ENCODE measurements around the gene PEX13. TPM values are rescaled to one million over a fixed set of nuclear protein-coding genes. Genes with fewer than 3 reads are reported as not detected.

Gene PEX13
- polyA plus RNA-seq, 1 donor (not counting 4 experiments of a cell fraction or from before 2014, with no cell fraction given) = 35.9 TPM

DNA sequence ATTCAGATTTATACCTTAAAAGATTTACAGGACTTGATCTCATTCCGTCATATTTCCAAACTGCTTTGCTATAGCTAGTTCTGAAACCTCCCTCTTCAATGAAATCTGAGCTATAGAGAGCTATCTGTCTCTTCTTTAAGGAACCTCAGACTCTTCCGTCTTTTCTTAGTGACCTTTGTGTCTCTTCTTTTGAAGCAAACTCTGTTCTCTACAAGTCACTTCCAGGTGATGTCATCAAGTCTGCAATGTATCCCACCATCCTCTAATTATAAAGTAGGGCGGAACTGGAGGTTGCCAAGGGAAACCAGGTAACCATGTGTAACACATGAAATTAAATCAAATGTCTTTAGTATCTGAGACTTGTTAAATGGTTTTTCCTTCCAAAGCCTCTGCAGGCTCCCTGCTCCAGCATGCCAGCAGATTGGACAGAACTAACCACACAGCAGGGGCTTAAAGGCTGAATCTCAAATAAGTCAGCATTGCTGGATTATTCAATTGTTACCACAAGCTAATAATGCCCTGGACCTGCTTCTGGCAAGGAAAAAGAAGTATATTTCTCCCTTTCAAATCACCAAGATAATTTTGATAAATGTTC is 41.2 kb upstream of the PEX13 start:
- TF ChIP-seq, protein P1, sequence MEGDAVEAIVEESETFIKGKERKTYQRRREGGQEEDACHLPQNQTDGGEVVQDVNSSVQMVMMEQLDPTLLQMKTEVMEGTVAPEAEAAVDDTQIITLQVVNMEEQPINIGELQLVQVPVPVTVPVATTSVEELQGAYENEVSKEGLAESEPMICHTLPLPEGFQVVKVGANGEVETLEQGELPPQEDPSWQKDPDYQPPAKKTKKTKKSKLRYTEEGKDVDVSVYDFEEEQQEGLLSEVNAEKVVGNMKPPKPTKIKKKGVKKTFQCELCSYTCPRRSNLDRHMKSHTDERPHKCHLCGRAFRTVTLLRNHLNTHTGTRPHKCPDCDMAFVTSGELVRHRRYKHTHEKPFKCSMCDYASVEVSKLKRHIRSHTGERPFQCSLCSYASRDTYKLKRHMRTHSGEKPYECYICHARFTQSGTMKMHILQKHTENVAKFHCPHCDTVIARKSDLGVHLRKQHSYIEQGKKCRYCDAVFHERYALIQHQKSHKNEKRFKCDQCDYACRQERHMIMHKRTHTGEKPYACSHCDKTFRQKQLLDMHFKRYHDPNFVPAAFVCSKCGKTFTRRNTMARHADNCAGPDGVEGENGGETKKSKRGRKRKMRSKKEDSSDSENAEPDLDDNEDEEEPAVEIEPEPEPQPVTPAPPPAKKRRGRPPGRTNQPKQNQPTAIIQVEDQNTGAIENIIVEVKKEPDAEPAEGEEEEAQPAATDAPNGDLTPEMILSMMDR (optimal IDR thresholded peaks at IDR 0.05 in 1 of 3, IDR thresholded peaks at IDR 0.05 in 1 of 3, conservative IDR thresholded peaks at IDR 0.05 in 1 of 3; ENCODE audit: extremely low read depth in 1 of 3, insufficient read depth in 2 of 3, low read length in 3 of 3) = no peak
- no peak for TF ChIP-seq EZH2 (IDR thresholded peaks at IDR 0.05; ENCODE audit: low read length)
- Histone ChIP-seq H3K9ac (ENCODE audit: control insufficient read depth, extremely low read depth, insufficient read depth, low read length) (no peak overlapping the region), H3K79me2 (ENCODE audit: control insufficient read depth, insufficient read depth, low read length) (no peaks in the 10 kb centered on the region), H3K4me1 (ENCODE audit: control insufficient read depth, extremely low read depth, insufficient read depth, low read length) (peaks cover 3% of the 10 kb centered on the region), H3K4me3 (ENCODE audit: control insufficient read depth in 2 of 3, extremely low read depth in 1 of 3, insufficient read depth in 2 of 3, low read depth in 1 of 3, low read length in 3 of 3) (no peak overlapping the region), H3K27ac (ENCODE audit: control insufficient read depth, insufficient read depth, low read length) (no peak overlapping the region), H3K27me3 (ENCODE audit: control insufficient read depth, extremely low read depth, insufficient read depth, low read length) (no peaks in the 10 kb centered on the region), H2AFZ (ENCODE audit: control insufficient read depth, low read length) (no peak overlapping the region), H3K9me3 (ENCODE audit: control insufficient read depth, low read depth, low read length) (no peaks in the 10 kb centered on the region), H4K20me1 (ENCODE audit: control insufficient read depth, extremely low read depth, insufficient read depth, low read length) (no peaks in the 10 kb centered on the region), H3K36me3 (ENCODE audit: control insufficient read depth in 2 of 2, extremely low read depth in 1 of 2, insufficient read depth in 2 of 2, low read length in 2 of 2) (no peaks in the 10 kb centered on the region), H3K9me1 (ENCODE audit: control insufficient read depth, extremely low read depth, insufficient read depth, low read length) (no peaks in the 10 kb centered on the region), H3K4me2 (ENCODE audit: control insufficient read depth, extremely low read depth, insufficient read depth, low read depth, low read length) (no peak overlapping the region)
- DNase-seq (ENCODE audit: low read depth, low spot score) = no peak
- FAIRE-seq = no peak
- dilution Hi-C loops (cut with MboI; ENCODE audit: extremely low pct_ligation_motif_present, low sequenced_read_pairs) = no loop called here

DNA sequence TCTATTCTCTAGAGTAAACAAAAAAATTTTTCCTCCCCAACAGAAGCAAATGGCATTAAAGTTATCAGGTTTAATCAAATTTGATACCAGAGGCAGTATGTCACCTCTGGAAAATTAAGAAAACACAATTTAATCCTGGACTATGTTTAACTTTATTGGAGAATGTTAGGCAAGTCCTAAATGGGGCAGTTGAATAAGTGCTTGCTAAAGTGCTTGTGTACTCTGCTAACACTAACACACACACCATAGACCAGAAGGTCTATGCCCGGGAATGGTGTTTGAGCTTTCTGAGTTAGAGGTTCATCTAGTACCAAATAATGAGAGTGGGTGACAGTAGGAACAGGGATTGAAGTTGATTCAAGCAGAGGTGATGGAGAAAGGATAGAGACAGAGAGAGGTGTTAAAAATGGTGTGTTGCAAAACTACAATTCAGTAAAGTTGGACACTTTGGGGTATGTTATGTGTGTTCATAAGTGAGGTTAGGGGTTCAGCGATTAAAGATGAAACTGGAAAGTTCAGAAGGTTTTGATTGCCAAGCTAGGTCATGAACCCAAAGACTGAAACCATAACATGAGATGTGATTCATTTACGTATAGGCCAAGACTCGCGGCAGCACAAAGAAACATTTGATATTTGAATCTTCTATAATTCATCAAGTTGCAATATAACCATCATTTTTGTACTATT is 40.5 kb upstream of the PEX13 start:
- no peak overlapping the region for H3K4me2 ChIP-seq (ENCODE audit: control insufficient read depth, extremely low read depth, insufficient read depth, low read depth, low read length)
- TF ChIP-seq EZH2 (IDR thresholded peaks at IDR 0.05; ENCODE audit: low read length) = no peak
- TF ChIP-seq, protein P1 (optimal IDR thresholded peaks at IDR 0.05 in 1 of 3, IDR thresholded peaks at IDR 0.05 in 1 of 3, conservative IDR thresholded peaks at IDR 0.05 in 1 of 3; ENCODE audit: extremely low read depth in 1 of 3, insufficient read depth in 2 of 3, low read length in 3 of 3) = no peak
- H3K79me2 ChIP-seq (ENCODE audit: control insufficient read depth, insufficient read depth, low read length) = no peaks in the 10 kb centered on the region
- H3K27me3 ChIP-seq (ENCODE audit: control insufficient read depth, extremely low read depth, insufficient read depth, low read length) = no peaks in the 10 kb centered on the region
- FAIRE-seq (no peak), DNase-seq (ENCODE audit: low read depth, low spot score) (no peak)
- H4K20me1 ChIP-seq (ENCODE audit: control insufficient read depth, extremely low read depth, insufficient read depth, low read length) = no peaks in the 10 kb centered on the region
- peak overlapping the region; percentile 11 for H2AFZ ChIP-seq (ENCODE audit: control insufficient read depth, low read length)
- no peak overlapping the region for H3K4me3 ChIP-seq (ENCODE audit: control insufficient read depth in 2 of 3, extremely low read depth in 1 of 3, insufficient read depth in 2 of 3, low read depth in 1 of 3, low read length in 3 of 3)
- H3K4me1 ChIP-seq (ENCODE audit: control insufficient read depth, extremely low read depth, insufficient read depth, low read length) = no peaks in the 10 kb centered on the region
- no peaks in the 10 kb centered on the region for H3K36me3 ChIP-seq (ENCODE audit: control insufficient read depth in 2 of 2, extremely low read depth in 1 of 2, insufficient read depth in 2 of 2, low read length in 2 of 2)
- dilution Hi-C loops (cut with MboI; ENCODE audit: extremely low pct_ligation_motif_present, low sequenced_read_pairs) = no loop called here
- H3K27ac ChIP-seq (ENCODE audit: control insufficient read depth, insufficient read depth, low read length) = no peak overlapping the region
- H3K9ac ChIP-seq (ENCODE audit: control insufficient read depth, extremely low read depth, insufficient read depth, low read length) = no peak overlapping the region
- no peaks in the 10 kb centered on the region for H3K9me3 ChIP-seq (ENCODE audit: control insufficient read depth, low read depth, low read length)
- no peaks in the 10 kb centered on the region for H3K9me1 ChIP-seq (ENCODE audit: control insufficient read depth, extremely low read depth, insufficient read depth, low read length)

Data from keratinocyte (primary cell).